Loucy (cell line): ENCODE results near the gene CCDC142.

Experiments
- EZH2phosphoT487 ChIP-seq: fragments of 200-600 bp; IDR thresholded peaks from 2 replicates; pipeline ENCODE4 v1.6.1; 2018; ENCODE audit warnings: antibody characterized with exemption, mild to moderate bottlenecking, moderate library complexity, borderline replicate concordance
- TF ChIP-seq, protein P1 (sequence below): fragments of 200-600 bp; sonication (generic); conservative IDR thresholded peaks from 2 replicates; pipeline ENCODE4 v1.5.1; 2014; ENCODE audit warnings: mild to moderate bottlenecking, antibody characterized with exemption, low read length

DNA sequence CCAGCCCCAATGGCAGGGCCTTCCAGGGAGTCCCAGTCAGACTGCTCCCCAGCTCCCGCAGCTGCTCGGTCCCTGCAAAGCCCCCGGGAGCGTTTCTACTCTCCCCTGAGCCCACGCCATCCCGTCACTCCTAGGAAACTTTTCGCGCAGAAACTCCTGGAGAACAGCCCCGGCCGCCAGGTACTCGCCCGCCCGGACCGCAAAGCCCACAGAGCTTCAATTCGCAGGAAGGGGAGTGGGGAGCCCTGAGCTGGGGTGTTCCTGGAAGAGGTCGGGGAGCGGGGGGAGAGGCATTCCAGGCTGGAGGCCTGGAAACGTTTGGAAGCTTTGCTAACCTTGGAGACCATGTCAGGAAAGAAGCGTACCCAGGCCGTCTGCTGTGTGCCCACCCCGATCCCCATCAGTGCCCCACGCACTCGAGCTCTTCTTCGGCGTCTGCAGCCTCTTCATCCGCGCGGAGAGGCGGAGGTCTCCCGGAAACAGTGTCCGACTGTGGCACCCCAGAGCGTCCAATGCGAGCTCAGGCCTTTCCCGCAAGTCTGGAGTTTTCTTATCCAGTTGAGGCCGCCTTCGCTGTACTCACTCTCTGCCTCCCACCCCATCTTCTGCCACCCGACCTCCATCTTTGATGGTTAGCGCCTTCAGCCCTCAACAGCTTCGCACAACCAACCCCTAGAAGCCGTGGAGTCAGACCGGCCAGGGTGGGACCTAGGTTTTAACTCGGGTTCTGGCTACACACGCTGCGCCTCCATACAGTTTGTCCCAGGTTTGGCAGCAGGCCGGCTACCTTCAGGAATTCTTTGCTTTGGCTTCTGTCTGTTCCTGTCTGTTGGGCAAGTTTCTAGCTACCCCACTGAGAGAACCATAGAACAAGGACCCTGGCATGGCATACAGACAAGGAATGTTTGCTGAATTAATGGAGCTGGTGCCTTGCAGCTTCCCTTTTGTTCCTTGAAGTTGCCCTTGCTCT is 21.0 kb upstream of the CCDC142 start:
- TF ChIP-seq, protein P1, sequence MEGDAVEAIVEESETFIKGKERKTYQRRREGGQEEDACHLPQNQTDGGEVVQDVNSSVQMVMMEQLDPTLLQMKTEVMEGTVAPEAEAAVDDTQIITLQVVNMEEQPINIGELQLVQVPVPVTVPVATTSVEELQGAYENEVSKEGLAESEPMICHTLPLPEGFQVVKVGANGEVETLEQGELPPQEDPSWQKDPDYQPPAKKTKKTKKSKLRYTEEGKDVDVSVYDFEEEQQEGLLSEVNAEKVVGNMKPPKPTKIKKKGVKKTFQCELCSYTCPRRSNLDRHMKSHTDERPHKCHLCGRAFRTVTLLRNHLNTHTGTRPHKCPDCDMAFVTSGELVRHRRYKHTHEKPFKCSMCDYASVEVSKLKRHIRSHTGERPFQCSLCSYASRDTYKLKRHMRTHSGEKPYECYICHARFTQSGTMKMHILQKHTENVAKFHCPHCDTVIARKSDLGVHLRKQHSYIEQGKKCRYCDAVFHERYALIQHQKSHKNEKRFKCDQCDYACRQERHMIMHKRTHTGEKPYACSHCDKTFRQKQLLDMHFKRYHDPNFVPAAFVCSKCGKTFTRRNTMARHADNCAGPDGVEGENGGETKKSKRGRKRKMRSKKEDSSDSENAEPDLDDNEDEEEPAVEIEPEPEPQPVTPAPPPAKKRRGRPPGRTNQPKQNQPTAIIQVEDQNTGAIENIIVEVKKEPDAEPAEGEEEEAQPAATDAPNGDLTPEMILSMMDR, result no peak
- no peak for TF ChIP-seq EZH2phosphoT487
